GM21723 (cell line): Measurements from ENCODE around the gene TCF23.
"Not testable (repeated sequence)": the region's sequence is repeated elsewhere in the genome, so short reads cannot be mapped to it uniquely, and the experiment has no call there.

Experiments
- ATAC-seq: cut with Tn5 transposase; IDR thresholded peaks from one replicate; pipeline ENCODE4 v1.9.1; 2021; ENCODE audit warnings: mild to moderate bottlenecking, moderate library complexity; ENCODE audit not compliant: unreplicated experiment

Gene TCF23

GRCh38 chr2:27152102-27152795, 3.4 kb downstream of the TCF23 start:
- no peak for ATAC-seq

DNA sequence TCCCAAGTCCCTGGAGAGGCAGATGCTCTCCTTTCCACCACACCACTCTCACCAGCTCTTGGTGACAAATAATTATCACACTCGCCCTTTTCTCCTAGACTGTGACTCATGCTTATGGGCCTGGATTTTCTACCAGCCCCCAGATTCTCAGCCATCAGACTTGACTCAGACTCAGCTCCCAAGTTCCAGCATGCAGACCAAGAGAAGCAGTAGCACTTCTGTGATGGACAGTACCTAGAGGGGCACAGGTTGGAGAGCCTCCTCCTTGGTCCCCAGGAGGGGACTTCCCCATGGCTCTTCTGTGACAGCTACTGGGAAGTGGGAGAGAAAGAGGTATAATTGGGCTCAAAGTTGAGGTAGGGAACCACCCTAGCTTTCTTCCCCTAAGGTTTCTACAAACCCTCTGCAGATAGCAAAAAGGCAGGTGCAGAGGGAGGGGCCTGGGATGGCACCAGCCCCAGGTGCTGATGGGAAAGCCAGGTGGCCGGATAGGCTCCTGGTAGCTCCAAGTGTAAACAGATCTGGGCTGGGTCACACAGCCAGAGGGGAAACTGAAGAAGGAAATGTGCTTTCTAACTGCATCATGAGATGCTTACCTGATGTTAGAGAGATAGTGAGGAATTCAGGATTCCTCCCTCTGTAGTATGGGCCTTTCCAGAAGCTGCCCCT, 4.1 kb downstream of the TCF23 start:
- no peak for ATAC-seq

DNA sequence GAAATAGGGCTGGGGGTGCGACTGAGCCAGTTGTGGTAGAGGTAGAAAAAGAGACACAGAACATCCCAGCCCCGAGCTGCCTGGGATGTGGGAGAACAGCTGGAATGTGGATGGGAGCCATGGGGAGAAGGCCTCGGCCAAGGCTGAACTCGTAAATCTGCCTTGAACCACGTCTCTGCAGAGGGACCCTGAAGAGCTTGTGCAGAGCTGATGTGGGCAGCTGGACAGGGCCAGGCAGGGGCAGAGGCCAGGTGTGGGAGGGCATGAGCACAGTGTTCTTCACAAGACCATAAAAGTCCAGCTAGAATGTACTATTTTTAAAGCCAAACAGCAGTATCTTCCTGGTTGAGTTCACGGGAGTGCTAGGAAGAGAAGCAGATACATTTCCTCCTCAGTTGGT, 5.7 kb downstream of the TCF23 start:
- no peak for ATAC-seq

- no peak for ATAC-seq
These were observed 6.3 kb downstream of the TCF23 start for GRCh38 chr2:27155069-27155520.

- ATAC-seq = no peak
These were observed 9.7 kb downstream of the TCF23 start for GRCh38 chr2:27158468-27158867.

- ATAC-seq = no peak
These were observed 10.5 kb downstream of the TCF23 start for GRCh38 chr2:27159271-27159670.

DNA sequence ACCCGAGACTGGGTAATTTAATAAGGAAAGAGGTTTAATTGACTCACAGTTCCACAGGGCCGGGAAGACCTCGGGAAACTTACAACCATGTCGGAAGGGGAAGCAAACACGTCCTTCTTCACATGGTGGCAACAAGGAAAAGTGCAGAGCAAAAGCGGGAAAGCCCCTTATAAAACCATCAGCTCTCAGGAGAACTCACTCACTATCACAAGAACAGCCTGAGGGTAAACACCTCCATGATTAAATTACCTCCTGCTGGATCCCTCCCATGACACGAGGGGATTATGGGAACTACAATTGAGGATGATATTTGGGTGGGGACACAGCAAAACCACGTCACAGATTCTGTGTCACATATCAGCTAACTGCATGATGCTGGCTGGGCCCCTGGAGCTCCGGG, 11.4 kb downstream of the TCF23 start:
- ATAC-seq = no peak

GRCh38 chr2:27162151-27163121, 13.6 kb downstream of the TCF23 start:
- ATAC-seq = no peak

- peak; percentile 59 for ATAC-seq
These were observed 16.4 kb downstream of the TCF23 start for GRCh38 chr2:27164960-27165763.

DNA sequence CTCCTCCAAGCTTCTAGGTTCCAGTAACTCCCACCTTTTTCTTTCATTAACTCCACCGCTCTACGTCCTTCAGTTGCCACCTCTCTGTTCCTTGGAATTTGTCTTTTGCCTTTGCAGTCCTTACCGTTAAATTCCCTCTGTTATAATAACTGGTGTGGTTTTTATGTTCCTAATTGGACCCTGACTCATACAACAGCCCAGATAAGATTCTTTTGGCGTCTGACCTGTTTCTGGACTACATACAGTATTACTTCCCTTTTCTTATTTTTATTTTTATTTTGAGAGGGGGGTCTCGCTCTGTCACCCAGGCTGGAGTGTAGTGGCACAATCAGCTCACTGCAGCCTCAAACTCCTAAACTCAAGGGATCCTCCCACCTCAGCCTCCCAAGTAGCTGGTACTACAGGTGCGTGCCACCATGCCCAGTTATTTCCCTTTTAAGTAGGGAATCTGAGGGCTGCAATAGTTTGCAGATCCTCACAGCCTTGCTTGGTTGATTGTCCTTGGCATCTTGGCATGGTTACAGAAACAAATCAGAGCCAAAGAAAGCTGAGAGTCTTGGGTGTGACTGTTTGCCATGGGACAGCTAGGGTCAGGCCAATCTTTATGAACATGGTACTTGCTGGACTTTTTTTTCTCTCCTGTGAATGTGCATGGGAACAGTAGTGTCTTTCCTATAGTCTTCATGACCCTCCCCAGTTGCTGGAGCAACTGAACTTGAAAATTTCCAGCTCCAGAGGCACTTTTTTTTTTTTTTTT, 22.0 kb downstream of the TCF23 start:
- no peak for ATAC-seq

DNA sequence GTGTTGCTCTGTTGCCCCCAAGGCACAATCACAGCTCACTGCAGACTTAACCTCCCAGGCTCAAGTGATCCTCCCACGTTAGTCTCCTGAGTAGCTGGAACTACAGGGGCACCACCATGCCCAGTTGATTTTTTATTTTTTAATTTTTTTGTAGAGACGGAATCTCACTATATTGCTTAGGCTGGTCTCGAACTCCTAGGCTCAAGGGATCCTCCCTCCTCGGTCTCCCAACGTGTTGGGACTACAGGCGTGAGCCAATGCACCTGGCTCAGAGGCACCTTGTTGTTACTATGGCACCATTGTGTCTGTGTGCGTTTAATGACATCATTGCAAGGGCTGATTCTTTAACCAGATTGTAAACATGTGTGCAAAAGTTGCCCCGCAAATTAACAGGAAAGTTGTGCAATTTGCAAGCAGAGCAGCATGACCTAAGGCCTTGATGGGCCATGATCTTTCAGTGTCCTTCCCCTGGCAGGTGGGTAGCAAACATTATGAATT, 22.6 kb downstream of the TCF23 start:
- ATAC-seq = no peak

DNA sequence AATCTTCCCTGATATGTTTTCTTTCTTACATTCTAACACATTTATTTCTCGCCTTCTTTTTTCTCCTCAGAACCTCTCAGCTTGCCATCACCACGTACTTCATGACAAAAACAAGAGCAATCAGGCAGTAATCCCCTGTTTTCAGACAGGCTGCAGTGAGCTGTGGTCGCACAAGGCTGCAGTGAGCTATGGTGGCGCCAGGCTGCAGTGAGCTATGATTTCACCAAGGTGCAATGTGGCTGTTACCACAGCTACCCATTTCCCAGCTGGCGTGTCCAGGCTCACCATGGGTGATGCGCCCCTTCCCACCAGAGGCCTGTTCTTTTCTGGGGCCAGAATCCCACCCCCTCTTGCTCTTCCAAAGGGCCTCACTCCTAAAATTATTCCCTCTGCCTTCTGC, 25.8 kb downstream of the TCF23 start:
- ATAC-seq = no peak

GRCh38 chr2:27175330-27175729, 26.5 kb downstream of the TCF23 start:
- ATAC-seq = no peak

DNA sequence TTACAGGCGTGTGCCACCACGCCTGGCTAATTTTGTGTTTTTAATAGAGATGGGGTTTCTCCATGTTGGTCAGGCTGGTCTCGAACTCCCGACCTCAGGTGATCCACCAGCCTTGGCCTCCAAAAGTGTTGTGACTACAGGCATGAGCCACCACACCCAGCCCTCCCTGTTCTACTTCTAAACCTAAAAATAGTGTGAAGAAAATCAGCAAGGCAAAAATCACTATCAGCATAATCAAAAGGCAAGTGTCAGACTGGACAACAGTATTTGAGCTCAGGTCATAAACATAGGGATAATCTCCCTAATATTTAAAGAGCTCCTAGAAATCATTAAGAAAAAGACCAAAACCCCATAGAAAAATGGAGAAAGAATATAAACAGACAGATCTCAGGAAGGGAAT, 27.0 kb downstream of the TCF23 start:
- ATAC-seq = not testable (repeated sequence)

DNA sequence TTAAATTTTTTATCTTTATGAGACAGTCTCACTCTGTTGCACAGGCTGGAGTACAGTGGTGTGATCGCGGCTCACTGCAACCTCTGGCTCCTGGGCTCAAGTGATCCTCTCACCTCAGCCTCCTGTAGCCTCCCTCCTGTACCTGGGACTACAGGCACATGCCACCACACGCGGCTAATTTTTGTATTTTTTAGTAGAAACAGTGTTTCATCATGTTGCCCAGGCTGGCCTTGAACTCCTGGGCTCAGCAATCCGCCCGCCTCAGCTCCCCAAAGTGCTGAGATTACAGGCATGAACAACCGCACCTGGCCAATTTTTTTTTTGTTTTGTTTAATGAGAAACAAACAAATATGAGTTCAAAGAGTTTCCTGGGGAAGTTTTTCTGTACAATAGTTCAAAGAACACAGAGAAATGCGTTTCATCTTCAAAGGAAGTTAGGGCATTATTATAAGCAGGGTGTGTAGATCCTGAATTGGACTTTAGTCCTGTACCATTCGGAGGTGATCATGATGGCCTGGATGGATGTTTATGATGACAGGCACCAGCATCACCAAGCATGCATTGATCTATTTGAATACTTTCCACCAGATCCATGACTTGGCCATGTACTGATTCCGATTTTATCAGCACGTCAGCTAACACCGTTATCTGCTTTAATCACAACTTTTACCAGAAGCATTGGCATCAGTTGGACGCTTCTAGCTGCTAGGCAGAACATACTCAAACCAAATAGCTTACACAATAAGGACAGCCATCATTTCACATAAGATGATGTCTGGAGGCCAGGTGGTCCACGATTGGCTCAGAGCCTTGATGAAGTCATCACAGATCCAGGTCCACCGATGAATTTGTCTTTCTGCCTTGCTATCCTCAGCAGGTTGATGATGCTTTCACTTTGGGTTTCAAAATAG, 28.9 kb downstream of the TCF23 start:
- no peak for ATAC-seq

DNA sequence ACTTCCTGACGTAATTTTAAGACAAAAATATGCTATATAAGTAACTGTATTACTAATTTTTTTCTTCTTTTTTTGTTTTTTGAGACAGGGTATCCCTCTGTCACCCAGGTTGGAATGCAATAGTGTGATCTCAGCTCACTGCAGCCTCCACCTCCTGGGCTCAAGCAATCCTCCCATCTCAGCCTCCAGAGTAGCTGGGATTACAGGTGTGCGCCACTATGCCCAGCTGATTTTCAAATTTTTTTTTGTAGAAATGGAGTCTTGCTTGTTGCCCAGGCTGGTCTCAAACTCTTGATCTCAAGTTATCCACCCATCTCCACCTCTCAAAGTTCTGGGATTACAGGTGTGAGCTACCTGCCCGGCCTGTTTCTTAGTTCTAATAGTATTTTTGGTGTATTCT, 29.7 kb downstream of the TCF23 start:
- no peak for ATAC-seq

GRCh38 chr2:27179344-27180000, 30.7 kb downstream of the TCF23 start:
- ATAC-seq = no peak

GRCh38 chr2:27182346-27182745, 33.5 kb downstream of the TCF23 start:
- no peak for ATAC-seq
